ENCODE results near the gene TAS2R5.
"Not testable (repeated sequence)": the region's sequence is repeated elsewhere in the genome, so short reads cannot be mapped to it uniquely, and the experiment has no call there.

Gene TAS2R5, protein sequence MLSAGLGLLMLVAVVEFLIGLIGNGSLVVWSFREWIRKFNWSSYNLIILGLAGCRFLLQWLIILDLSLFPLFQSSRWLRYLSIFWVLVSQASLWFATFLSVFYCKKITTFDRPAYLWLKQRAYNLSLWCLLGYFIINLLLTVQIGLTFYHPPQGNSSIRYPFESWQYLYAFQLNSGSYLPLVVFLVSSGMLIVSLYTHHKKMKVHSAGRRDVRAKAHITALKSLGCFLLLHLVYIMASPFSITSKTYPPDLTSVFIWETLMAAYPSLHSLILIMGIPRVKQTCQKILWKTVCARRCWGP

GRCh38 chr7:141789917-141790316 lies at the start of gene TAS2R5:
Gene TAS2R5 (plus strand): TSS chr7:141790217. CDS start chr7:141790362, 145 bp downstream.
- no peak for DNase-seq

DNA sequence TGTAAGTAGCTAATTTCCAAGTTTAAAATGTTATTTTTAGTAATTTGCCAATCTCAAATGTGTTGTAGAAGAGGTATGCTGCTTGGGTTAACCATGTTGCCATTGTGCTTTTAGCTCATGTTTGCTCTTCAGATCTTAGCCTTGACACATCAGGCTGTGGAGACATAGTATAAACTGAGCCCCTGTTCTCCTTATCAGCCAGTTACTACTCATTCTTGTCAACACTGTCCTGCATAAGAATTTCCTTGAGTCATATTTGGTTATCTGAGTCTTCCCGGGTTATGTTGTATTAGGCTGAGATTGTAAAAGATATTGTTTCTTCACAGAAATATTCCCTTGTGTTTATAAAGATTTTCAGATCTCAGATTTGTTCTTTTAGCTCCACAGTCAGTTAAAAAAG lies 47.8 kb upstream of the TAS2R5 start:
- DNase-seq, result no peak

- DNase-seq, result no peak
These were observed 45.9 kb upstream of the TAS2R5 start for GRCh38 chr7:141744131-141744530.

- no peak for DNase-seq
These were observed 41.6 kb upstream of the TAS2R5 start for GRCh38 chr7:141748396-141748795.

DNA sequence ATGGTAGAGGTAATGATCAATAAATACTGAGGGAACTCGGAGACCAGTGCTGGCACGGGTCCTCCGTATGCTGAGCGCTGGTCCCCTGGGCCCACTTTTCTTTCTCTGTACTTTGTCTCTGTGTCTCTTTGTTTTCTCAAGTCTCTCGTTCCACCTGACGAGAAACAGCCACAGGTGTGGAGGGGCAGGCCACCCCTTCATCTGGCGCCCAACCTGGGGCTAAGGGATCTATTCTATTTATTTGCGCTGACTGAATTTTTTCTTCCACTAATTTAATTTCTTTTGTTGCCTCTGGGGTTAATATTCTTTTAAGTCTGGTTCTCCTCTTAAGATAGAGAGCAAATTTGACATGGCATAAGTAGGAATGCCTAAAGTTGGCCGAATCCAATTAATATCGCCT lies 38.1 kb upstream of the TAS2R5 start:
- DNase-seq, result not testable (repeated sequence)

DNA sequence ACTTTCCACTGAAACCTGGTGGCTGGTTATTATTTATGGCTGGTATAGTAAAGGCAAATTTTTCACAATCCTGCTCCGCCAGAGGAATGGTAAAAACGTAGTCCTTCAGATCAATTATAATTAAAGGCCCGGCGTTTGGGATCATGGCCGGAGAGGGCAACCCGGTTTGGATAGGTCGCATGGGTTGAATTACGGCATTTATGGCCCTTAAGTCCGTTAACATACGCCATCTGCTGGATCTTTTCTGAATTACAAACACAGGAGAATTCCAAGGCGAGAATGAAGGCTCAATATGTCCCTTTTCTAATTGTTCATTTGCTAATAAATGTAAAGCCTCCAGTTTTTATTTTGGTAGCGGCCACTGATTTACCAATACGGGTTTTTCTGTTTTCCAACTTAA lies 37.4 kb upstream of the TAS2R5 start:
- no peak for DNase-seq

GRCh38 chr7:141754939-141755338 lies 35.1 kb upstream of the TAS2R5 start:
- no peak for DNase-seq

DNA sequence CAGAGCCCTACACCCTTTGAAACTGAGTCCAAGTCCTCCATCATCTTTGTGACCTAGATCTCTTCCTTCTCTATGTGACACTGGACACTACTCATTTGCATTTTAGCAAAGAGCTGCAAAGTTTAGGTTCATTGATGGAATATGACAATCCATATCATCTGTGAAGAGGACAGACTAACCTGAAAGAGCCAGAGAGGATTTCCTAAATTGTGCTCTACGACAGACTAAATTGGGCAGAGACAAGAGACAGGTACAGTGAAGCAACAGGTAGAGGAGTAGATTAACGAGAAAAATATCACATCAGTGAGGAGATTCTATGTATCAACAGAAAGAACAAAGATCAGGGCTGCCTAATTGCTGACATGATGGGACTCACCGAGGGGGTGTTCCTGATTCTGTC lies 26.2 kb upstream of the TAS2R5 start, which contains the start of gene TAS2R3:
Gene TAS2R3 (plus strand): TSS at position 301 of the 400 bp plus-strand sequence. CDS start 62 bp downstream, at position 363.
- no peak for DNase-seq

- DNase-seq, result not testable (repeated sequence)
These were observed 19.9 kb upstream of the TAS2R5 start for GRCh38 chr7:141770083-141770583.

GRCh38 chr7:141776374-141776773 lies 13.6 kb upstream of the TAS2R5 start, which contains the start of gene TAS2R4:
Gene TAS2R4 (plus strand): TSS chr7:141776674. CDS start chr7:141778489, 1,815 bp downstream.
- no peak for DNase-seq

- peak; percentile 26 for DNase-seq
These were observed 4.1 kb upstream of the TAS2R5 start for GRCh38 chr7:141785706-141786552.

DNA sequence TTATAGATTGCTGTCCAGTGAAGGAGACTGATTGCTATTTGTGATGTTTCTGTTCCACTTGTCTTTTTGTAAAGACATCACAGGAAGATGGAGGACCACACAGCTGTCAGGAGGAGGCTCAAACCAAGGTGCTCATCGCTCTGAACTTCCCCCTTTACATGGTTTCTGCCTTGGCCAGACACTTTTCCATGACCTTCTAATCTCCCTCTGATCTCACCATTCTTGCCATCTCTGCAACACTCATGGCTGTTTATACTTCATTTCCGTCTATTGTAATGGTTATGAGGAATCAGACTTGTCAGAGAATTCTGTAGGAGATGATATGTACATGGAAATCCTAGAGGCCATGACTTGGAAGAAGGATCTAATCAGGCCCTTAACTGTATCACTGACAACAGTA lies 1.7 kb upstream of the TAS2R5 start:
- DNase-seq, result no peak

GRCh38 chr7:141792526-141792925 lies 2.5 kb downstream of the TAS2R5 start:
- DNase-seq, result no peak

GRCh38 chr7:141820067-141820466 lies 30.1 kb downstream of the TAS2R5 start:
- no peak for DNase-seq

DNA sequence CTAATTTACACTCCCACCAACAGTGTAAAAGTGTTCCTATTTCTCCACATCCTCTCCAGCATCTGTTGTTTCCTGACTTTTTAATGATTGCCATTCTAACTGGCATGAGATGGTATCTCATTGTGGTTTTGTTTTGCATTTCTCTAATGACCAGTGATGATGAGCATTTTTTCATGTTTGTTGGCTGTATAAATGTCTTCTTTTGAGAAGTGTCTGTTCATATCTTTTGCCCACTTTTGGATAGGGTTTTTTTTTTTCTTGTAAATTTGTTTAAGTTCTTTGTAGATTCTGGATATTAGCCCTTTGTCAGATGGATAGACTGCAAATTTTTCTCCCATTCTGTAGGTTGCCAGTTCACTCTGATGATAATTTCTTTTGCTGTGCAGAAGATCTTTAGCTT lies 32.4 kb downstream of the TAS2R5 start:
- not testable (repeated sequence) for DNase-seq

- DNase-seq, result no peak
These were observed 47.7 kb downstream of the TAS2R5 start for GRCh38 chr7:141837683-141838082.

GRCh38 chr7:141838581-141838980 lies 48.6 kb downstream of the TAS2R5 start:
- DNase-seq, result no peak

GRCh38 chr7:141839256-141839655 lies 49.2 kb downstream of the TAS2R5 start:
- DNase-seq, result no peak

DNA sequence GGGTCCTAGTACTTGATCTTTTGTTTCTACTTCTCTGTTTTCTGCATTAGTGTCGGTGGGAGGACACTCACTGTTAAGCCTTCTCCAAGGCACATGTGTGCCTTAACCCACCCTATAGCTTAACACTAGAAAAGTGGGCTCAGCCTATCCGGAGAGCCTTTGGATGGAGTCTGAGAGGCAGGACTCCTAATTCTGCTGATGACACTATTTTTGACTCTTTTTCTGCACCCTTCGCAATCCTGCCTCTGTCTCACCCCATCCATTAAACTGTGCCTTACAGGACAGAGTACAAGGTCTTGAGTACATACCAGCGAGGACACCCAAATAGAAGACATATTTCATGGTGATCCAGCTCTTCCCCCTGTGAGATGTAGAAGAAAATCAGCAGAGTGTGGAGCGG lies 50.7 kb downstream of the TAS2R5 start:
- no peak for DNase-seq
